ENCODE measurements around the gene TUBGCP5.

The TUBGCP5 gene

GRCh38 chr15:22956257-22956977 is 83.0 kb downstream of the TUBGCP5 start:
- H3K9me3 ChIP-seq (ENCODE audit: severe bottlenecking), result no peaks in the 10 kb centered on the region
- DNase-seq, result no peak
- no peak for TF ChIP-seq CTCF (IDR thresholded peaks at IDR 0.05; ENCODE audit: low read depth, low read length)
- no peaks in the 10 kb centered on the region for H3K27me3 ChIP-seq (ENCODE audit: insufficient read depth, low read depth, severe bottlenecking)
- no peaks in the 10 kb centered on the region for H3K36me3 ChIP-seq
- H3K27ac ChIP-seq, result no peak overlapping the region
- no peak overlapping the region for H3K4me3 ChIP-seq (ENCODE audit: low read depth, low read length)

DNA sequence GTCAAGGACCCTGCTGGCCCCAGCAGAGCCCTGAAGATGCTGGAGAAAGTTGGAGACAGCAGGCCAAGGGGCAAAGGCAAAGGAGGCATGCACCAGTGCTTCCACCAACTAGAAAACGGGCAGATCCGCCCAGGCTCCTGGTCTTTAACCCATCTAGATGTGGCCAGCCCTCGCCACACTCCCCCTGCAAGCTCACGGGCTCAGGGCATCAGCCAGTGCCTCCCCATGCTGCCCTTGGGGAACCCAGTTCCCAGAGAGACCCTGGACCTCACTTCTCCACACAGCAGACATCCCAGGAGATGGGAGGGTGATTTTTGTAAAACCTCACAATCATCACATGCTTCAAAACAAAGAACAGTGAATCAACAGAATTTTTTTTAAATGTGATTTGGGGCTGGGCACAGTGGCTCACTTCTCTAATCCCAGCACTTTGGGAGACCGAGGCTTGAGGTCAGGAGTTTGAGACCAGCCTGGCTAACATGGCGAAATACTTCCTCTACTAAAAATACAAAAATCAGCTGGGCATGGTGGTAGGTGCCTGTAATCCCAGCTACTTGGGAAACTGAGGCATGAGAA is 83.7 kb downstream of the TUBGCP5 start:
- no peaks in the 10 kb centered on the region for H3K36me3 ChIP-seq
- H3K27me3 ChIP-seq (ENCODE audit: insufficient read depth, low read depth, severe bottlenecking), result no peaks in the 10 kb centered on the region
- TF ChIP-seq CTCF (IDR thresholded peaks at IDR 0.05; ENCODE audit: low read depth, low read length), result no peak
- H3K27ac ChIP-seq, result no peak overlapping the region
- no peak for DNase-seq
- no peak overlapping the region for H3K4me3 ChIP-seq (ENCODE audit: low read depth, low read length)
- H3K9me3 ChIP-seq (ENCODE audit: severe bottlenecking), result no peaks in the 10 kb centered on the region

DNA sequence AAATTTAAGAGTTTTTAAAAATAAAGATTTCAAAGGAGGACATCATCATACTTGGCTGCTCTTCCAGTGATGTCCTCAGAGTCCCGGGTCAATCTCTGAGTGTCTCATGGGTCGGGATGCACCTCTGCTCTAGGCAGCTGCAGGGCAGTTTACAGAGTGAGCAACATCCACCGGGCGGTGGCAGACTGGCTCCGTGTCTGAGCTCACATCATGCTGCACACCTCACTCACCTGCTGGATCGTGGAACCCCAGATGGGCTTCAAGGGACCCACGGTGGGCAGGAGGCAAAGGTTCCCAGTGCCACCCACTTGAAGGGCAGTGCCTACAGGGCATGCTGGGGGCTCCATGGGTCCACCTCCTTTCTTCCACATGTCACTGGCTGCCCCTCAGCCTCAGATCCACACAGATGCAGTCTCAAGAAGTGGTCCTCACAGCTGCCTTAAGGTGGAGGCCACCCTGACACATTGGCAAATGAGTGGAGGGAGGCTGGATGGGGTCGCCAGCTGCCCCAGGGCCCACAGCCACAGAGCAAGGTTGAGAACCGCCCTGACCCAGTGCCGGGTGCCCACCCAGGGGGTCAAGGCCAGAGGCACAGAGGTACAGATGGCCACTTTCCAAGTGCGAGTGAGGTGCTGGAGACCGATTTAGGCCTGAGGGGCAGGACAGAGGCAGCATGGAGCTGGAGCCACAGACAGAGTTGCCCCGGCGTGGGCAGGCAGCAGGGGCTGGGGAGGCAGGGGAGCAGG is 84.4 kb downstream of the TUBGCP5 start:
- Histone ChIP-seq H3K36me3 (no peaks in the 10 kb centered on the region), H3K27ac (no peak overlapping the region), H3K4me3 (ENCODE audit: low read depth, low read length) (no peak overlapping the region), H3K9me3 (ENCODE audit: severe bottlenecking) (no peaks in the 10 kb centered on the region), H3K27me3 (ENCODE audit: insufficient read depth, low read depth, severe bottlenecking) (no peaks in the 10 kb centered on the region)
- TF ChIP-seq CTCF (IDR thresholded peaks at IDR 0.05; ENCODE audit: low read depth, low read length), result no peak
- no peak for DNase-seq

- Histone ChIP-seq H3K4me3 (ENCODE audit: low read depth, low read length) (no peak overlapping the region), H3K27me3 (ENCODE audit: insufficient read depth, low read depth, severe bottlenecking) (no peaks in the 10 kb centered on the region), H3K36me3 (no peaks in the 10 kb centered on the region), H3K27ac (no peak overlapping the region), H3K9me3 (ENCODE audit: severe bottlenecking) (no peaks in the 10 kb centered on the region)
- no peak for TF ChIP-seq CTCF (IDR thresholded peaks at IDR 0.05; ENCODE audit: low read depth, low read length)
- no peak for DNase-seq
These were observed 85.0 kb downstream of the TUBGCP5 start for GRCh38 chr15:22954326-22954725.

GRCh38 chr15:22952796-22953579 is 86.4 kb downstream of the TUBGCP5 start:
- no peak overlapping the region for H3K27ac ChIP-seq
- no peak for DNase-seq
- no peak for TF ChIP-seq CTCF (IDR thresholded peaks at IDR 0.05; ENCODE audit: low read depth, low read length)

More at GRCh38 chr15:22952796-22953579, 86.4 kb downstream of the TUBGCP5 start:
- Histone ChIP-seq H3K9me3 (ENCODE audit: severe bottlenecking) (no peaks in the 10 kb centered on the region), H3K4me3 (ENCODE audit: low read depth, low read length) (no peak overlapping the region), H3K27me3 (ENCODE audit: insufficient read depth, low read depth, severe bottlenecking) (no peaks in the 10 kb centered on the region), H3K36me3 (no peaks in the 10 kb centered on the region)

Data from WERI-Rb-1 (cell line).